NB4 (cell line): ENCODE results near the gene ADARB2.

ENCODE experiments used
- DNase-seq: peaks from one replicate; pipeline ENCODE4 v3.0.0; 2010; ENCODE audit warnings: low read depth
- H3K4me3 ChIP-seq: one replicate; pipeline ENCODE4 v1.5.1; 2011; ENCODE audit warnings: mild to moderate bottlenecking, low read depth, low read length, moderate library complexity
- MYC ChIP-seq: IDR thresholded peaks from 2 replicates; pipeline ENCODE4 v1.6.1; 2011; ENCODE audit warnings: low read depth, low read length
- POLR2A ChIP-seq: IDR thresholded peaks from 2 replicates; pipeline ENCODE4 v1.6.1; 2011; ENCODE audit warnings: mild to moderate bottlenecking; ENCODE audit not compliant: insufficient read length; ENCODE audit errors: extremely low read depth
- TF ChIP-seq, protein P1 (sequence below): IDR thresholded peaks from one replicate; pipeline ENCODE4 v1.5.1; 2012; ENCODE audit warnings: low read depth, low read length
- TF ChIP-seq, protein P2 (sequence below): IDR thresholded peaks from 2 replicates; pipeline ENCODE4 v1.6.1; 2011; ENCODE audit warnings: low read depth, low read length

The ADARB2 gene

DNA sequence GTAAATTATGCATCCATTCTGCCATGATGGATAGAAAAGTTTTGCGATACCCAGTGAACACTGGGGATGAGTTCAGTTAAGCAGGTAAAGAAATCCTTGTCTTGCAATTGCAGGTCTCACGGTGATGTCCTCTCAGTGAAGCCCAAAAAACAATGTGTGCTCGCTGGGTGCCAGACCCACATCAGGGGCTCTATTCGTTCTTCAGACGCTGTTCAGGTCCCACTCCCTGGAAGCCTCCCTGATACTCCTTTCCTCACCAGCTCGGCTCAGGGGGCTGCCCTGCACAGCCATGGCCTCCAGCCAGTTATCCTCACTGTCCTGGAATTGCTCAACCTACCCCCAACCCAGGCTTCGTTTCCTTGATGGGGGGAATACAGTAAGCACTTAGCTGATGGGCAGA is 323.5 kb downstream of the ADARB2 start:
- no peak overlapping the region for H3K4me3 ChIP-seq
- DNase-seq, result no peak
- TF ChIP-seq POLR2A, result no peak
- TF ChIP-seq MYC, result no peak
- TF ChIP-seq, protein P1, sequence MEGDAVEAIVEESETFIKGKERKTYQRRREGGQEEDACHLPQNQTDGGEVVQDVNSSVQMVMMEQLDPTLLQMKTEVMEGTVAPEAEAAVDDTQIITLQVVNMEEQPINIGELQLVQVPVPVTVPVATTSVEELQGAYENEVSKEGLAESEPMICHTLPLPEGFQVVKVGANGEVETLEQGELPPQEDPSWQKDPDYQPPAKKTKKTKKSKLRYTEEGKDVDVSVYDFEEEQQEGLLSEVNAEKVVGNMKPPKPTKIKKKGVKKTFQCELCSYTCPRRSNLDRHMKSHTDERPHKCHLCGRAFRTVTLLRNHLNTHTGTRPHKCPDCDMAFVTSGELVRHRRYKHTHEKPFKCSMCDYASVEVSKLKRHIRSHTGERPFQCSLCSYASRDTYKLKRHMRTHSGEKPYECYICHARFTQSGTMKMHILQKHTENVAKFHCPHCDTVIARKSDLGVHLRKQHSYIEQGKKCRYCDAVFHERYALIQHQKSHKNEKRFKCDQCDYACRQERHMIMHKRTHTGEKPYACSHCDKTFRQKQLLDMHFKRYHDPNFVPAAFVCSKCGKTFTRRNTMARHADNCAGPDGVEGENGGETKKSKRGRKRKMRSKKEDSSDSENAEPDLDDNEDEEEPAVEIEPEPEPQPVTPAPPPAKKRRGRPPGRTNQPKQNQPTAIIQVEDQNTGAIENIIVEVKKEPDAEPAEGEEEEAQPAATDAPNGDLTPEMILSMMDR, result no peak
- TF ChIP-seq, protein P2, sequence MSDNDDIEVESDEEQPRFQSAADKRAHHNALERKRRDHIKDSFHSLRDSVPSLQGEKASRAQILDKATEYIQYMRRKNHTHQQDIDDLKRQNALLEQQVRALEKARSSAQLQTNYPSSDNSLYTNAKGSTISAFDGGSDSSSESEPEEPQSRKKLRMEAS, result no peak

DNA sequence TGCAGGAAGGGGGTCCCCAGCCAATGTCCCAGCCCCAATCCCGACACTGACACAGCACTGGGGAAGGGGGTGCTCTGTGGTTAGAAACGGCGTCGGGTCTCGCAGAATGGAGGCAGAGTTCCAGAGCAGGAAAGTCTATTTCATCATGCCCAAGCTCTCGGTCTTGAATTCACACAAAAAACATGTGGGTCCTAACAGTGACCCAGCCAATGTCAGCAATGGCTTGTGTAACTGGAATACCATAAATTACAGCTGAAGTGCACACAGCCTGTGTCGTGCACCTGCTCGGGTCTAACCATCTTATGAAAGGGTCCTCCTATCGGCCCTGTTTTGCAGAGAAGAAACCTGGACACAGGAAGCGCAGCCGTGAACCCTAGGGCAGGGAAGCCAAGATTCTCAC is 324.1 kb downstream of the ADARB2 start:
- DNase-seq, result no peak
- H3K4me3 ChIP-seq, result no peak overlapping the region
- TF ChIP-seq, protein P1, result no peak
- TF ChIP-seq MYC (no peak), POLR2A (no peak)
- TF ChIP-seq, protein P2, result no peak

DNA sequence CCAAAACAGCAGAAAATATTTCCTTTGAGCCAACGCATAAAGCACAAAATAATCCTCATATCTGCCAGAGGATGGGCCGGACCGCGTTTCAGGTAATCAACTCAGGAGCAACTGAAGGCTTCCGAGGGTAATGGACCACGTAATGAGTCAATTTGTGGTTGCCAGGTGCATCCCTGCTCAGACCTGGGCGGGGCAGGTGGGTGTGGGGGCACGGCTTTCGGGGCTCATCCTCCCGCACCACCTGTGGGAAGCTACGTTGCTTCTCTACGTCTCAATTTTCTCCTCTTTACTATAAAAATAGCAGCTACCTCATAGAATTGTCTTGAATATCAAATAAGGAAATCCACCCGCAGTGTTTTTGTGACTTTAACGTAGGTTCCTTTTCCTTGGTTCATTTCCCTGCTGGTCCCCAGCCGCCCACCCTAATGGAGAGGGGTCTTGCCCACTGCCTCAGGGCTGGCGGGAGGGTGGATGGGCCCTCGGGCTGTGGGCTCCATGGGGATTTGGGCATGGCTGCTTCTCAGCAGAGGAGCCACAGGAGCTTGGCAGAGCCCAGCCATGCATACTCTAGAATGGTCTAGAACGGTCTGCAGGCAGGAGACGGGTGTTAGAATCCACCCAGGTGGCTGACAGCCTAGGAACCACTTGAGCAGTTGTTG is 324.7 kb downstream of the ADARB2 start:
- DNase-seq, result no peak
- TF ChIP-seq POLR2A, result no peak
- TF ChIP-seq, protein P2, result no peak
- TF ChIP-seq, protein P1, result no peak
- no peak for TF ChIP-seq MYC
- no peak overlapping the region for H3K4me3 ChIP-seq

DNA sequence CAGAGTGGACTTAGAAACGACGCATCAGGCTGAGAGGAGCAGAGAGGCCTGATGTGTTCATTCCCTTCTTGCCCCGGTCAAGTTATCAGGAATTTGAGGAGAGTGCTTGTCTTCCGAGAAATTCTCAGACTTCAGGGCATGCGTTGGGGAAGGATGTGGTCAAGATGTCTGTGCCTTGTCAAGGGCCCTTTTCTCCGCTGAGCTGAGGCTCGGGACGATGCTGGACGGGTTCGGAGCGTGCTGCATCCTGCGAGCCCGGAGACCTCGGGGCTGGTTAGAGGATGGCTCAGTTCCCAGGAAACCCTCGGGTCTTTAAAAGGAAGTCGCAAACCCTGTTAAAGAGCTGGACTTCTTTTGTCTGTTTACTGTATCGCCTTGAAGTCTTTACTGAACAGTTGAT is 325.4 kb downstream of the ADARB2 start:
- no peak overlapping the region for H3K4me3 ChIP-seq
- no peak for DNase-seq
- TF ChIP-seq MYC (no peak), POLR2A (no peak)
- TF ChIP-seq, protein P2, result no peak
- TF ChIP-seq, protein P1, result no peak

DNA sequence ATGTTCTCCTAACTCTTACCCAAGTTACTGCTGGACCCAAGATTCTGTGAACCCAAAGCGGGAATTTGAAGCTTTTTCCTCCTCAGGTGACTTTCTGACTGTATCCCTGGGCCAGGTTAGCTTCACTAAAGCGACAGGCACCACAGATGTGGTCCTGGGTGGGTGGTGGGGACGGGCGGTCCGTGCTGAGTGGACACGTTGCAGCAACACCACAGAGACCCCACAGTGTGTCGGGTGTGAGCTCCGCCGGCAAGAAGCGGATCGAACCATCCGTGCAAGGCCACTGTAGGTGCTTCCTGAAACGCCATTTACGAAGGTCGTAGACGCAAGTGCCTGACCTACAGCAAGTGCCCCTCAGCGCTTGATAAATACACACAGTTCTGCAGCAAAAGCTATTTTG is 325.9 kb downstream of the ADARB2 start:
- no peak overlapping the region for H3K4me3 ChIP-seq
- TF ChIP-seq, protein P1, result no peak
- TF ChIP-seq POLR2A, result no peak
- no peak for TF ChIP-seq MYC
- TF ChIP-seq, protein P2, result no peak
- DNase-seq, result no peak
